ENCODE data around the gene GALNT15. TPM values are rescaled to one million over a fixed set of nuclear protein-coding genes. Genes with fewer than 3 reads are reported as not detected.
A peak's percentile ranks its signal among the peaks of the same experiment; 100 is the strongest.

The GALNT15 gene
- total RNA-seq, 1 donor = 4.7 TPM

GRCh38 chr3:16266714-16267113 is 92.2 kb downstream of the GALNT15 start:
- DNase-seq (ENCODE audit: low read depth) = no peak
- H3K4me3 ChIP-seq (ENCODE audit: low read depth, low read length) = no peak overlapping the region
- no peak for TF ChIP-seq CTCF (IDR thresholded peaks at IDR 0.05; ENCODE audit: insufficient read depth, low read depth, low read length)

GRCh38 chr3:16270855-16271254 is 96.4 kb downstream of the GALNT15 start:
- H3K4me3 ChIP-seq (ENCODE audit: low read depth, low read length) = no peak overlapping the region
- DNase-seq (ENCODE audit: low read depth) = no peak
- no peak for TF ChIP-seq CTCF (IDR thresholded peaks at IDR 0.05; ENCODE audit: insufficient read depth, low read depth, low read length)

- DNase-seq (ENCODE audit: low read depth) = no peak
- H3K4me3 ChIP-seq (ENCODE audit: low read depth, low read length) = no peak overlapping the region
- no peak for TF ChIP-seq CTCF (IDR thresholded peaks at IDR 0.05; ENCODE audit: insufficient read depth, low read depth, low read length)
Measured at GRCh38 chr3:16272588-16272987, 98.1 kb downstream of the GALNT15 start.

GRCh38 chr3:16273867-16274266 is 99.4 kb downstream of the GALNT15 start:
- H3K4me3 ChIP-seq (ENCODE audit: low read depth, low read length) = no peak overlapping the region
- DNase-seq (ENCODE audit: low read depth) = no peak
- no peak for TF ChIP-seq CTCF (IDR thresholded peaks at IDR 0.05; ENCODE audit: insufficient read depth, low read depth, low read length)

GRCh38 chr3:16277471-16277870 is 103.0 kb downstream of the GALNT15 start:
- no peak overlapping the region for H3K4me3 ChIP-seq (ENCODE audit: low read depth, low read length)
- peak; percentile 51 for DNase-seq (ENCODE audit: low read depth)
- no peak for TF ChIP-seq CTCF (IDR thresholded peaks at IDR 0.05; ENCODE audit: insufficient read depth, low read depth, low read length)

GRCh38 chr3:16279010-16279801 is 104.7 kb downstream of the GALNT15 start:
- H3K4me3 ChIP-seq (ENCODE audit: low read depth, low read length) = no peak overlapping the region
- TF ChIP-seq CTCF (IDR thresholded peaks at IDR 0.05; ENCODE audit: insufficient read depth, low read depth, low read length) = no peak
- DNase-seq (ENCODE audit: low read depth) = no peak

- no peak for TF ChIP-seq CTCF (IDR thresholded peaks at IDR 0.05; ENCODE audit: insufficient read depth, low read depth, low read length)
- no peak for DNase-seq (ENCODE audit: low read depth)
- no peak overlapping the region for H3K4me3 ChIP-seq (ENCODE audit: low read depth, low read length)
Measured at GRCh38 chr3:16280671-16281070, 106.2 kb downstream of the GALNT15 start.
